Measurements from ENCODE around the gene ST6GALNAC4.

The ST6GALNAC4 gene, protein sequence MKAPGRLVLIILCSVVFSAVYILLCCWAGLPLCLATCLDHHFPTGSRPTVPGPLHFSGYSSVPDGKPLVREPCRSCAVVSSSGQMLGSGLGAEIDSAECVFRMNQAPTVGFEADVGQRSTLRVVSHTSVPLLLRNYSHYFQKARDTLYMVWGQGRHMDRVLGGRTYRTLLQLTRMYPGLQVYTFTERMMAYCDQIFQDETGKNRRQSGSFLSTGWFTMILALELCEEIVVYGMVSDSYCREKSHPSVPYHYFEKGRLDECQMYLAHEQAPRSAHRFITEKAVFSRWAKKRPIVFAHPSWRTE

GRCh38 chr9:127916720-127917581 is at the start of gene ST6GALNAC4:
TSS of gene ST6GALNAC4 (minus strand) at chr9:127917041. CDS start at chr9:127916419, 622 bp downstream.
- intact Hi-C loops (cut with DNase I): loop anchor here (5.0 to 10.0 kb wide), 4 partner anchors 115 to 412 kb away; partner anchors contain the start of genes CDK9, FPGS and STXBP1
- peak; percentile 88 to 99 (median 94) for DNase-seq

- no peak for DNase-seq
- intact Hi-C loops (cut with DNase I): loop anchor here (2.0 kb wide), 1 partner anchor 13 kb away; no protein-coding TSS in a partner anchor
Measured at GRCh38 chr9:127965953-127966352, 49.1 kb upstream of the ST6GALNAC4 start.

- peak in 4 of 10 donors; percentile 7 to 56 (median 17) for DNase-seq
- intact Hi-C loops (cut with DNase I): loop anchor here (2.0 kb wide), 1 partner anchor 15 kb away; no protein-coding TSS in a partner anchor
Measured at GRCh38 chr9:127963359-127964064, 46.7 kb upstream of the ST6GALNAC4 start.

DNA sequence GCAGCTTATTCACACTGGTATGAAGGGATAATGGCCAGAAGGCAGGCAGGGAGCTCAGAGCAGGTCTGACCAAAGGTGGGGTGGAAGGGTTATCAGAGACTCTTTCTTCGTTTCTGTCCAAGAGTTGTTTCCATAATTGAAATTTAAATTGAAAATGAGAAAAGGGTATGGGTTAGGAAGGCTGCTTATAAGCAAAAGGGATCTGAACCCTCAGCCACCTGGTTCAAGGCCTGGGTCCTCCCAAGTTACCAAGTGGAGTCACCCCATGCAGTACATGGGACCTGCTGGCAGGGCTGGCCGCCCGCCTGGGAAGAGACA is 46.2 kb upstream of the ST6GALNAC4 start:
- intact Hi-C loops (cut with DNase I): no loop called here
- DNase-seq: peak in 2 of 10 donors; percentile 13 to 86

DNA sequence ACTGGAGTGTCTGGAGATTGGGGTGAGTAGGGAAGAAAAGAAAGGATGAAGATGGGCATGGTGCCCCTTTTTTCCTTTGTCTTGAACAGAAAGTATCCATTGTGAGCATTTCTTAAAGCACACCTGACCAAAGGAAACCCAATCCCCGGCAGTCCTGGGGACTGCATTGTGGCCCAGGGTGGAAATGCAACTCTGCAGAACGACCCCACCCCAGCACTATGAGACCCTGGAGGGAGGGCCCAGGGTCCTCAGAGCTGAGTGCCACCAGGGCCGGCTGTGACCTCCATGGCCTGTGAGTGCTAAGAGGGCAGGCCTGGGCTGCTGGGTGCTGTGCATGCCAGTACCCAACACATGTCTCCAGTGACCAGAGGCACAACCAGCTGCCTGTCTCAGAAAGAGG is 45.4 kb upstream of the ST6GALNAC4 start:
- peak in 2 of 10 donors; percentile 15 to 73 for DNase-seq
- intact Hi-C loops (cut with DNase I): no loop called here

GRCh38 chr9:127961613-127962155 is 44.8 kb upstream of the ST6GALNAC4 start:
- DNase-seq: peak in 3 of 10 donors; percentile 6 to 85 (median 15)
- intact Hi-C loops (cut with DNase I): no loop called here

- intact Hi-C loops (cut with DNase I): no loop called here
- peak in 1 of 10 donors; percentile 73 for DNase-seq
Measured at GRCh38 chr9:127961155-127961490, 44.3 kb upstream of the ST6GALNAC4 start.

GRCh38 chr9:127960410-127961154 is 43.7 kb upstream of the ST6GALNAC4 start:
- intact Hi-C loops (cut with DNase I): no loop called here
- DNase-seq: peak in 1 of 10 donors; percentile 73

DNA sequence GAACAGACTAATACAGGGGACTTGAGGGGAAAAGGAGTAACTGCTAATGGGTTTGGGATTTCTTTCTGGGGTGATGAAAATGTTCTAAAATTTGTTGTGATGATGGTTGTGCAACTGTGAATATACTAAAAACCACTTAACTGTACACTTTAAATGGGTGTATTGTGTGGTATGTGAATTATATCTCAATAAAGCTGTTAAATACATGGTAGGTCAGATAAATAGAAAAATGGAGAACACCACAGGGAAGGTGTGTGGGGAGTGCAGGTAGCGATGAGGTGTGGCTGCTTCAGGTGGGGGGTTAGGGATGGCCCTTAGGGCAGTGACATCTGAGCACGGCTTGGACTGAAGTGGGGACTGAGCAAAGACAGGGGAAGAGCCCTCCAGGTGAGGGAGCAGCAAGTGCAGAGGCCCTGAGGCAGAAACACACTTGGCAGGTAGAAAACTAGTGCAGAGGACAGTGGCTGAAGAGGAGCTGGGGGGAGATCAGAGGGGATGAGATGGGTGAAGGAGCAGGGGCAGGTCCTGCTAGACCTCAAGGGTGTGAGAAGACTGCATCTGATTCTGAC is 43.1 kb upstream of the ST6GALNAC4 start:
- peak in 1 of 10 donors; percentile 58 for DNase-seq
- intact Hi-C loops (cut with DNase I): no loop called here

GRCh38 chr9:127959398-127959797 is 42.6 kb upstream of the ST6GALNAC4 start:
- intact Hi-C loops (cut with DNase I): no loop called here
- DNase-seq: no peak

- no peak for DNase-seq
- intact Hi-C loops (cut with DNase I): no loop called here
Measured at GRCh38 chr9:127958728-127959127, 41.9 kb upstream of the ST6GALNAC4 start.

GRCh38 chr9:127955294-127956015 is 38.6 kb upstream of the ST6GALNAC4 start:
- intact Hi-C loops (cut with DNase I): no loop called here
- peak in 7 of 10 donors; percentile 37 to 94 (median 65) for DNase-seq

- DNase-seq: peak; percentile 65 to 97 (median 81)
- intact Hi-C loops (cut with DNase I): no loop called here
Measured at GRCh38 chr9:127954831-127955293, 38.0 kb upstream of the ST6GALNAC4 start.

DNA sequence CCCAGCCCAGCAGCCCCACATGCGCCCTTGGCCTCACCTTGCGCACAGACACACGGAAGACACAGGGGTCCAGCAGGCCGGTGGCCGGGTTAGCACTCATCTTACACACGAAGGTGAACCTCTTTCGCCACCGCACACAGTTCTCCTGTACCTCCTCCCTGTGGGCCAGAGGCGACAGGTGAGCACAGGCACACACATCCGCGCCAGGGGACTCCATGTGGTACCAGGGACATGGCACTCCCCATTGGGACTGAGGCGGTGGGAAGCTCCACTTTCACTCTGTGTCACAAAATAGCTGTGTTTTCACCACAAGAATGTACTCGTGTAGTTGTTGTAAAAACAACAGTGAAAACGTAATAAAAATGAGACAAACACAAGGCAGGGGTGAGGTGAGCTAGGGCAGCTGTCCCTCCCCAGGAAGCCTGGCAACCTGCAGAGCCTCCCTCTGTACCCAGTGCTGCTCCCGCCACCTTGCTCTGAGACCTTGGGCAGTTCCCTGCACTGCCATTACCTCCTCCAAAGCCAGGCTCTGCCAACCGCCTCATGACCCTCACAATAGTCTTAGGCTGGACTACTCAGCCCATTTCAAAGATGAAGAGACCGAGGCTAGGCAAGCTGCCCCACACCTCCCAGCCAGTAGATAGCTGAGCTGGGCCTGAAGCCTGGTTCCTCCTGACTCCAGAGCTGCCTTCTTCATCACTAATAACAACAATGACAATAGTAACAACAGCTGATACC is 37.1 kb upstream of the ST6GALNAC4 start:
- intact Hi-C loops (cut with DNase I): no loop called here
- DNase-seq: peak in 1 of 10 donors; percentile 81

GRCh38 chr9:127953154-127953553 is 36.3 kb upstream of the ST6GALNAC4 start:
- no peak for DNase-seq

GRCh38 chr9:127950513-127951289 is 33.9 kb upstream of the ST6GALNAC4 start:
- intact Hi-C loops (cut with DNase I): no loop called here
- peak; percentile 85 to 99 (median 93) for DNase-seq

More at GRCh38 chr9:127953154-127953553, 36.3 kb upstream of the ST6GALNAC4 start:
- intact Hi-C loops (cut with DNase I): no loop called here
